H1 (cell line): ENCODE data around the gene CTNNA3. TPM values are rescaled to one million over a fixed set of nuclear protein-coding genes. Genes with fewer than 3 reads are reported as not detected.

Experiments
- CTCF ChIA-PET: fragments of 300-600 bp; sonication (Branson Sonifier 250); formaldehyde crosslinking; loops from one replicate; lab custom pipeline; 2021; ENCODE audit not compliant: partially characterized antibody; lab: Charles Lee
- POLR2A ChIA-PET: fragments of 300-600 bp; sonication (Branson Sonifier 250); formaldehyde crosslinking; loops from one replicate; lab custom pipeline; 2021; ENCODE audit warnings: inconsistent platforms; ENCODE audit not compliant: partially characterized antibody; lab: Charles Lee
- DNase-seq, 2 experiments: peaks; one replicate each; pipeline versions ENCODE4 v3.0.0 to v3.0.0-alpha.2; 2010 to 2022; ENCODE audit warnings: low spot score in 2 of 2, low read depth in 1 of 2, mixed read lengths in 1 of 2
- FAIRE-seq: peaks from 2 replicates; lab custom pipeline; 2011; peaks lifted over from hg19 to GRCh38; lab: Jason Lieb, UNC
- H2AFZ ChIP-seq: 2 replicates; pipeline ENCODE4 v1.8.1; 2012; ENCODE audit warnings: low read length, inconsistent platforms
- H2AK5ac ChIP-seq: 2 replicates; pipeline ENCODE4 v1.6.1; 2013; ENCODE audit warnings: low read depth, low read length
- H2BK120ac ChIP-seq: replicated peaks from 2 replicates; pipeline ENCODE3; 2013; ENCODE audit warnings: low read depth, low read length, inconsistent platforms
- H2BK12ac ChIP-seq: 2 replicates; pipeline ENCODE4 v1.6.1; 2013; ENCODE audit warnings: low read depth, low read length
- H2BK15ac ChIP-seq: 2 replicates; pipeline ENCODE4 v1.6.1; 2013; ENCODE audit warnings: low read length
- H2BK20ac ChIP-seq: 2 replicates; pipeline ENCODE4 v1.6.1; 2013; ENCODE audit warnings: low read length
- H2BK5ac ChIP-seq: 2 replicates; pipeline ENCODE4 v1.6.1; 2013; ENCODE audit warnings: low read depth, low read length
- H3K14ac ChIP-seq: 2 replicates; pipeline ENCODE4 v1.6.1; 2013; ENCODE audit warnings: inconsistent platforms; ENCODE audit not compliant: insufficient read length
- H3K18ac ChIP-seq: 2 replicates; pipeline ENCODE4 v1.6.1; 2013; ENCODE audit warnings: low read length; ENCODE audit errors: extremely low read depth
- H3K23ac ChIP-seq: 2 replicates; pipeline ENCODE4 v1.6.1; 2013; ENCODE audit warnings: inconsistent platforms; ENCODE audit not compliant: insufficient read length
- H3K23me2 ChIP-seq: 2 replicates; pipeline ENCODE4 v1.6.1; 2013; ENCODE audit warnings: low read depth, low read length
- H3K27ac ChIP-seq: 2 replicates; pipeline ENCODE4 v1.6.1; 2011; ENCODE audit warnings: low read depth, low read length, inconsistent platforms
- H3K27me3 ChIP-seq, 4 experiments: replicated peaks in 1 of 4; 1 replicate in 1 of 4; 2 replicates in 3 of 4; pipeline versions ENCODE4 v1.6.1 to v1.8.1; 2011 to 2013; ENCODE audit warnings: low read length in 3 of 4, mild to moderate bottlenecking in 3 of 4, inconsistent platforms in 2 of 4, mixed read lengths in 2 of 4, moderate library complexity in 1 of 4; ENCODE audit not compliant: control insufficient read depth in 3 of 4, insufficient read depth in 3 of 4; ENCODE audit errors: extremely low read depth in 1 of 4
- H3K36me3 ChIP-seq, 4 experiments: 2 replicates each; pipeline versions ENCODE4 v1.6.1 to v1.8.1; 2011 to 2013; ENCODE audit warnings: mild to moderate bottlenecking in 4 of 4, low read length in 3 of 4, moderate library complexity in 2 of 4, control low read depth in 1 of 4, inconsistent platforms in 1 of 4; ENCODE audit not compliant: insufficient read depth in 4 of 4, control insufficient read depth in 2 of 4
- H3K4ac ChIP-seq: replicated peaks from 2 replicates; pipeline ENCODE3; 2013; ENCODE audit warnings: low read length, low read depth, mixed read lengths, inconsistent platforms; ENCODE audit not compliant: insufficient read length
- H3K4me1 ChIP-seq, 4 experiments: replicated peaks in 1 of 4; 1 replicate in 1 of 4; 2 replicates in 3 of 4; pipeline versions ENCODE4 v1.6.1 to v1.8.1; 2011 to 2013; ENCODE audit warnings: low read length in 3 of 4, inconsistent platforms in 2 of 4, mixed read lengths in 1 of 4; ENCODE audit not compliant: insufficient read depth in 4 of 4, control insufficient read depth in 3 of 4
- H3K4me2 ChIP-seq, 2 experiments: 2 replicates each; pipeline versions ENCODE4 v1.6.1 to v1.8.1; 2011 to 2013; ENCODE audit warnings: low read depth in 2 of 2, low read length in 2 of 2, control low read depth in 1 of 2, inconsistent platforms in 1 of 2, mild to moderate bottlenecking in 1 of 2; ENCODE audit not compliant: insufficient read depth in 1 of 2
- H3K4me3 ChIP-seq, 4 experiments: fragments of 200-600, 300-600 bp in 1 of 4; sonication (generic), shearing (Covaris generic), sonication (Bioruptor Twin) in 1 of 4; 2 replicates each; pipeline versions ENCODE4 v1.5.1 to v1.8.1; 2011 to 2016; ENCODE audit warnings: low read length in 4 of 4, low read depth in 3 of 4, control low read depth in 2 of 4, inconsistent platforms in 2 of 4, mild to moderate bottlenecking in 2 of 4, mixed read lengths in 1 of 4, moderate library complexity in 1 of 4; ENCODE audit not compliant: insufficient read depth in 2 of 4; ENCODE audit errors: extremely low read depth in 1 of 4
- H3K56ac ChIP-seq: replicated peaks from 2 replicates; pipeline ENCODE3; 2013; ENCODE audit warnings: low read depth, mild to moderate bottlenecking, mixed read lengths, low read length, inconsistent platforms; ENCODE audit not compliant: insufficient read length
- H3K79me1 ChIP-seq: 2 replicates; pipeline ENCODE4 v1.6.1; 2013; ENCODE audit warnings: low read depth, low read length, control low read depth
- H3K79me2 ChIP-seq, 2 experiments: 2 replicates each; pipeline versions ENCODE4 v1.6.1 to v1.8.1; 2012 to 2013; ENCODE audit warnings: low read length in 2 of 2, mild to moderate bottlenecking in 2 of 2, inconsistent platforms in 1 of 2; ENCODE audit not compliant: insufficient read depth in 2 of 2, control insufficient read depth in 1 of 2
- H3K9ac ChIP-seq, 4 experiments: replicated peaks in 1 of 4; 1 replicate in 1 of 4; 2 replicates in 3 of 4; pipeline versions ENCODE4 v1.6.1 to v1.8.1; 2011 to 2013; ENCODE audit warnings: low read depth in 3 of 4, low read length in 3 of 4, control low read depth in 2 of 4, mild to moderate bottlenecking in 2 of 4, moderate library complexity in 2 of 4, inconsistent platforms in 1 of 4; ENCODE audit errors: extremely low read depth in 1 of 4
- H3K9me3 ChIP-seq, 2 experiments: 2 replicates each; pipeline versions ENCODE4 v1.6.1 to v1.8.1; 2012 to 2013; ENCODE audit warnings: mild to moderate bottlenecking in 2 of 2, moderate library complexity in 2 of 2, control low read depth in 1 of 2, inconsistent platforms in 1 of 2, low read depth in 1 of 2, low read length in 1 of 2, mixed read lengths in 1 of 2; ENCODE audit not compliant: insufficient read depth in 2 of 2
- H4K20me1 ChIP-seq, 2 experiments: replicated peaks in 1 of 2; 2 replicates each; pipeline versions ENCODE3 to v1.8.1; 2011 to 2013; ENCODE audit warnings: inconsistent platforms in 2 of 2, low read length in 2 of 2, mild to moderate bottlenecking in 1 of 2; ENCODE audit not compliant: insufficient read depth in 2 of 2, control insufficient read depth in 1 of 2
- H4K5ac ChIP-seq: 2 replicates; pipeline ENCODE4 v1.6.1; 2013; ENCODE audit warnings: low read length, low read depth, mixed read lengths, inconsistent platforms; ENCODE audit not compliant: insufficient read length
- H4K8ac ChIP-seq: 2 replicates; pipeline ENCODE4 v1.8.0; 2013; ENCODE audit warnings: mild to moderate bottlenecking, moderate library complexity, low read length, inconsistent platforms; ENCODE audit not compliant: insufficient read depth; ENCODE audit errors: extremely low read depth
- H4K91ac ChIP-seq: replicated peaks from 2 replicates; pipeline ENCODE3; 2013; ENCODE audit warnings: low read length, mixed read lengths, inconsistent platforms; ENCODE audit not compliant: insufficient read length
- CREB1 ChIP-seq: IDR thresholded peaks from 2 replicates; pipeline ENCODE4 v1.6.1; 2012; ENCODE audit warnings: inconsistent platforms
- HDAC2 ChIP-seq, 2 experiments: fragments of 300-600 bp in 1 of 2; sonication (generic) in 1 of 2; IDR thresholded peaks; 2 replicates each; pipeline ENCODE4 v1.6.1; 2011 to 2012; ENCODE audit warnings: low read depth in 2 of 2, low read length in 2 of 2, mild to moderate bottlenecking in 2 of 2, moderate library complexity in 2 of 2, borderline replicate concordance in 1 of 2, inconsistent platforms in 1 of 2
- KDM4A ChIP-seq: IDR thresholded peaks from one replicate; pipeline ENCODE4 v1.7.1; 2012; ENCODE audit warnings: low read depth, mild to moderate bottlenecking, moderate library complexity, low read length, inconsistent platforms; ENCODE audit not compliant: severe bottlenecking
- ZNF274 ChIP-seq: IDR thresholded peaks from 2 replicates; pipeline ENCODE4 v1.7.0; 2012; ENCODE audit warnings: low read length, borderline replicate concordance; ENCODE audit errors: extremely low read depth
- WGBS, 2 experiments: shearing (Covaris generic) in 1 of 2; methylation state at CpG; one replicate each; pipeline versions ENCODE4 v1.1.6 to v1.1.7; 2013 to 2015; ENCODE audit warnings: low lambda C conversion rate in 2 of 2, mixed read lengths in 2 of 2, inconsistent platforms in 1 of 2, low coverage in 1 of 2, missing lambda C conversion rate in 1 of 2; ENCODE audit not compliant: insufficient replicate concordance in 2 of 2, insufficient coverage in 1 of 2, insufficient read length in 1 of 2; ENCODE audit errors: extremely low coverage in 1 of 2, missing lambda C conversion rate in 1 of 2; 5-methylcytosine and 5-hydroxymethylcytosine counted together
- polyA plus RNA-seq, 7 experiments: library from polyadenylated mRNA; depleted of rRNA in 3 of 7; stranded (reverse) in 5 of 7; unstranded in 2 of 7; fragments of >200 nt in 5 of 7; fragments of 200-250 nt in 2 of 7; gene quantifications; 1 replicate in 5 of 7; 2 replicates in 1 of 7; 4 replicates in 1 of 7; pipeline versions ENCODE4 v1.2.1 to v1.2.3, GENCODE V29; 2011 to 2013; ENCODE audit warnings: missing spikeins in 2 of 7, mixed read lengths in 2 of 7
- total RNA-seq: library from RNA; stranded (reverse); fragmentation: NEBNext Ultra II Directional; extraction: Animal tissue kit (Norgen Biotek cat#: 25700); gene quantifications from 2 replicates; pipeline ENCODE4 v1.2.1, GENCODE V29; 2021

The CTNNA3 gene
- total and polyA plus RNA-seq, 2 of the 8 experiments (the other 6 are each of a cell fraction or from before 2014, with no cell fraction given) = 1.3 to 1.5 TPM

- TF ChIP-seq KDM4A (no peak), ZNF274 (no peak), CREB1 (no peak), HDAC2 (IDR thresholded peaks at IDR 0.05; ENCODE audit: borderline replicate concordance in 1 of 2, low read depth in 2 of 2, low read length in 2 of 2) (no peak)
- no peak overlapping the region for H2BK5ac ChIP-seq
- no peak overlapping the region for H3K23ac ChIP-seq
- no peak overlapping the region for H3K56ac ChIP-seq
- CTCF ChIA-PET = interaction anchor here (0.6 to 2.3 kb wide), 7 partner anchors 8 to 333 kb away, joined by 3 to 6 read pairs (median 4); no protein-coding TSS in a partner anchor
- H2BK20ac ChIP-seq = no peak overlapping the region
- no peak overlapping the region for H3K18ac ChIP-seq
- no peak overlapping the region for H4K91ac ChIP-seq
- H3K79me1 ChIP-seq = no peaks in the 10 kb centered on the region
- no peak overlapping the region for H3K4ac ChIP-seq
- no peak overlapping the region for H2BK120ac ChIP-seq
- peaks cover 0 to 3% (median 0%) of the 10 kb centered on the region in 4 experiments; a peak in 1 of 7 replicates for H3K4me1 ChIP-seq
- FAIRE-seq (no peak), DNase-seq (no peak)
- whole genome bisulfite sequencing, 2 experiments = 92% methylated on average over 2 of the region's 2 CpGs; no CpG with 5 or more reads in 1 of the 2 experiments
- H3K9ac ChIP-seq = no peak overlapping the region
- H4K5ac ChIP-seq = no peak overlapping the region
- H2BK15ac ChIP-seq = no peak overlapping the region
- H3K4me2 ChIP-seq = no peak overlapping the region
- no peak overlapping the region for H3K4me3 ChIP-seq
- H3K36me3 ChIP-seq = no peaks in the 10 kb centered on the region
- no peaks in the 10 kb centered on the region for H3K79me2 ChIP-seq
- H2BK12ac ChIP-seq = no peak overlapping the region
- H3K14ac ChIP-seq = no peak overlapping the region
- POLR2A ChIA-PET = no interaction called here
- no peaks in the 10 kb centered on the region for H4K20me1 ChIP-seq
- no peaks in the 10 kb centered on the region for H3K27me3 ChIP-seq
- no peak overlapping the region for H2AK5ac ChIP-seq
- H3K23me2 ChIP-seq = no peaks in the 10 kb centered on the region
- H4K8ac ChIP-seq = no peak overlapping the region
- H3K27ac ChIP-seq = no peak overlapping the region
- no peaks in the 10 kb centered on the region for H3K9me3 ChIP-seq
- no peak overlapping the region for H2AFZ ChIP-seq
These were observed 36.5 kb downstream of the CTNNA3 start for GRCh38 chr10:67659497-67659896.
